HG03442 (cell line): Measurements from ENCODE around the gene UCP2.
"Not testable (repeated sequence)": the region's sequence is repeated elsewhere in the genome, so short reads cannot be mapped to it uniquely, and the experiment has no call there.

Source experiments
- ATAC-seq: cut with Tn5 transposase; IDR thresholded peaks from one replicate; pipeline ENCODE4 v1.9.1; 2021; ENCODE audit warnings: mild to moderate bottlenecking, moderate library complexity; ENCODE audit not compliant: unreplicated experiment

Gene UCP2

GRCh38 chr11:73946798-73947458 is 35.7 kb downstream of the UCP2 start:
- no peak for ATAC-seq

- ATAC-seq = no peak
These were observed 37.2 kb downstream of the UCP2 start for GRCh38 chr11:73945396-73945795.

GRCh38 chr11:73944901-73945300 is 37.7 kb downstream of the UCP2 start:
- ATAC-seq = no peak

- ATAC-seq = no peak
These were observed 38.6 kb downstream of the UCP2 start for GRCh38 chr11:73944085-73944484.

- no peak for ATAC-seq
These were observed 40.6 kb downstream of the UCP2 start for GRCh38 chr11:73942010-73942409.

GRCh38 chr11:73940801-73941570 is 41.7 kb downstream of the UCP2 start:
- ATAC-seq = no peak

GRCh38 chr11:73939096-73939495 is 43.5 kb downstream of the UCP2 start:
- ATAC-seq = no peak

GRCh38 chr11:73936047-73936446 is 46.6 kb downstream of the UCP2 start:
- not testable (repeated sequence) for ATAC-seq

- ATAC-seq = no peak
These were observed 49.9 kb downstream of the UCP2 start for GRCh38 chr11:73932781-73933180.

GRCh38 chr11:73931951-73932350 is 50.7 kb downstream of the UCP2 start:
- ATAC-seq = no peak

GRCh38 chr11:73931039-73931645 is 51.5 kb downstream of the UCP2 start:
- ATAC-seq = no peak

- ATAC-seq = no peak
These were observed 53.3 kb downstream of the UCP2 start for GRCh38 chr11:73929388-73929787.
